HEK293 (cell line): Measurements from ENCODE around the gene HMG20B.
A peak's percentile ranks its signal among the peaks of the same experiment; 100 is the strongest.

ENCODE experiments used
- ATF2 ChIP-seq: fragments of 450-650 bp; formaldehyde crosslinking; IDR thresholded peaks from 2 replicates; pipeline ENCODE4 v1.5.1; 2016; ENCODE audit warnings: missing biosample characterization, missing genetic modification characterization, low read depth
- CTCF ChIP-seq: fragments of 450-650 bp; formaldehyde crosslinking; IDR thresholded peaks from 2 replicates; pipeline ENCODE4 v1.5.1; 2016; ENCODE audit warnings: missing biosample characterization, missing genetic modification characterization
- EGR2 ChIP-seq: fragments of 450-650 bp; formaldehyde crosslinking; IDR thresholded peaks from 2 replicates; pipeline ENCODE4 v1.5.1; 2016; ENCODE audit warnings: low read depth, missing biosample characterization, missing genetic modification characterization
- KLF10 ChIP-seq: fragments of 450-650 bp; IDR thresholded peaks from 2 replicates; pipeline ENCODE4 v1.5.1; 2018; ENCODE audit warnings: missing biosample characterization, mild to moderate bottlenecking, missing genetic modification characterization
- MEIS1 ChIP-seq: sonication (generic); formaldehyde crosslinking; IDR thresholded peaks from 2 replicates; pipeline ENCODE4 v1.8.1; 2022; ENCODE audit warnings: missing genetic modification reagents, mild to moderate bottlenecking, borderline replicate concordance
- MZF1 ChIP-seq: fragments of 450-650 bp; formaldehyde crosslinking; IDR thresholded peaks from 2 replicates; pipeline ENCODE4 v1.5.1; 2017; ENCODE audit warnings: missing biosample characterization, missing genetic modification characterization, borderline replicate concordance
- PRDM10 ChIP-seq: fragments of 450-650 bp; formaldehyde crosslinking; IDR thresholded peaks from 2 replicates; pipeline ENCODE4 v1.5.1; 2016; ENCODE audit warnings: missing biosample characterization, missing genetic modification characterization
- ZEB2 ChIP-seq: fragments of 450-650 bp; formaldehyde crosslinking; IDR thresholded peaks from 2 replicates; pipeline ENCODE4 v1.5.1; 2016; ENCODE audit warnings: missing biosample characterization, missing genetic modification characterization
- ZNF202 ChIP-seq: fragments of 450-650 bp; formaldehyde crosslinking; IDR thresholded peaks from 2 replicates; pipeline ENCODE4 v1.5.1; 2016; ENCODE audit warnings: missing biosample characterization, missing genetic modification characterization, borderline replicate concordance
- ZNF211 ChIP-seq: fragments of 450-650 bp; formaldehyde crosslinking; IDR thresholded peaks from 2 replicates; pipeline ENCODE4 v1.5.1; 2016; ENCODE audit warnings: low read depth, missing biosample characterization, missing genetic modification characterization
- ZNF248 ChIP-seq: fragments of 450-650 bp; formaldehyde crosslinking; IDR thresholded peaks from 2 replicates; pipeline ENCODE4 v1.5.1; 2017; ENCODE audit warnings: missing biosample characterization, missing genetic modification characterization
- ZNF366 ChIP-seq: fragments of 450-650 bp; formaldehyde crosslinking; conservative IDR thresholded peaks from 2 replicates; pipeline ENCODE4 v1.5.1; 2016; ENCODE audit warnings: missing biosample characterization, missing genetic modification characterization
- ZNF391 ChIP-seq: fragments of 450-650 bp; formaldehyde crosslinking; IDR thresholded peaks from 2 replicates; pipeline ENCODE4 v1.5.1; 2016; ENCODE audit warnings: low read depth, missing biosample characterization, missing genetic modification characterization, borderline replicate concordance
- ZNF426 ChIP-seq: fragments of 450-650 bp; formaldehyde crosslinking; IDR thresholded peaks from 2 replicates; pipeline ENCODE4 v1.5.1; 2017; ENCODE audit warnings: missing biosample characterization, missing genetic modification characterization, mild to moderate bottlenecking, inconsistent platforms, moderate library complexity
- ZNF473 ChIP-seq: fragments of 450-650 bp; formaldehyde crosslinking; IDR thresholded peaks from 2 replicates; pipeline ENCODE4 v1.5.1; 2017; ENCODE audit warnings: missing biosample characterization, missing genetic modification characterization
- ZNF488 ChIP-seq: fragments of 450-650 bp; formaldehyde crosslinking; IDR thresholded peaks from 2 replicates; pipeline ENCODE4 v1.5.1; 2016; ENCODE audit warnings: missing biosample characterization, missing genetic modification characterization
- ZNF791 ChIP-seq: fragments of 450-650 bp; formaldehyde crosslinking; IDR thresholded peaks from 2 replicates; pipeline ENCODE4 v1.5.1; 2016; ENCODE audit warnings: missing biosample characterization, missing genetic modification characterization
- ZSCAN16 ChIP-seq: fragments of 450-650 bp; formaldehyde crosslinking; IDR thresholded peaks from 2 replicates; pipeline ENCODE4 v1.5.1; 2016; ENCODE audit warnings: missing biosample characterization, missing genetic modification characterization
- ZSCAN5A ChIP-seq: fragments of 450-650 bp; formaldehyde crosslinking; IDR thresholded peaks from 2 replicates; pipeline ENCODE4 v1.5.1; 2016; ENCODE audit warnings: missing biosample characterization, missing genetic modification characterization
- TF ChIP-seq, protein P1 (sequence below): fragments of 450-650 bp; formaldehyde crosslinking; IDR thresholded peaks from 2 replicates; pipeline ENCODE4 v1.5.1; 2016; ENCODE audit warnings: missing biosample characterization, missing genetic modification characterization
- TF ChIP-seq, protein P2 (sequence below): fragments of 450-650 bp; formaldehyde crosslinking; IDR thresholded peaks from 2 replicates; pipeline ENCODE4 v1.5.1; 2016; ENCODE audit warnings: missing biosample characterization, missing genetic modification characterization
- TF ChIP-seq, protein P3 (sequence below): fragments of 450-650 bp; IDR thresholded peaks from 2 replicates; pipeline ENCODE4 v1.5.1; 2018; ENCODE audit warnings: missing biosample characterization, missing genetic modification characterization

HMG20B gene

GRCh38 chr19:3557461-3558248 lies 15.1 kb upstream of the HMG20B start, which contains the start of gene MFSD12 (continued):
- TF ChIP-seq, protein P1, sequence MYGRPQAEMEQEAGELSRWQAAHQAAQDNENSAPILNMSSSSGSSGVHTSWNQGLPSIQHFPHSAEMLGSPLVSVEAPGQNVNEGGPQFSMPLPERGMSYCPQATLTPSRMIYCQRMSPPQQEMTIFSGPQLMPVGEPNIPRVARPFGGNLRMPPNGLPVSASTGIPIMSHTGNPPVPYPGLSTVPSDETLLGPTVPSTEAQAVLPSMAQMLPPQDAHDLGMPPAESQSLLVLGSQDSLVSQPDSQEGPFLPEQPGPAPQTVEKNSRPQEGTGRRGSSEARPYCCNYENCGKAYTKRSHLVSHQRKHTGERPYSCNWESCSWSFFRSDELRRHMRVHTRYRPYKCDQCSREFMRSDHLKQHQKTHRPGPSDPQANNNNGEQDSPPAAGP = peak; percentile 88
- no peak for TF ChIP-seq ZNF211 (tag by site-specific recombination)
- no peak for TF ChIP-seq CTCF (tag by site-specific recombination)
- no peak for TF ChIP-seq MZF1 (tag by site-specific recombination)
- TF ChIP-seq ZNF391 (tag by site-specific recombination) = peak; percentile 78; the same call in 1 of the 2 replicates
- TF ChIP-seq ZNF426 (tag by site-specific recombination) = no peak
- peak; percentile 53 for TF ChIP-seq EGR2 (tag by site-specific recombination)
- TF ChIP-seq ZNF202 = no peak
- no peak for TF ChIP-seq ZNF791
- TF ChIP-seq ZSCAN16 (tag by site-specific recombination) = 0 out of 2 replicates have a peak, but pooled peaks have one; percentile 4
- TF ChIP-seq ATF2 (tag by site-specific recombination) = peak; percentile 22; the same call in 1 of the 2 replicates
- TF ChIP-seq, protein P2, sequence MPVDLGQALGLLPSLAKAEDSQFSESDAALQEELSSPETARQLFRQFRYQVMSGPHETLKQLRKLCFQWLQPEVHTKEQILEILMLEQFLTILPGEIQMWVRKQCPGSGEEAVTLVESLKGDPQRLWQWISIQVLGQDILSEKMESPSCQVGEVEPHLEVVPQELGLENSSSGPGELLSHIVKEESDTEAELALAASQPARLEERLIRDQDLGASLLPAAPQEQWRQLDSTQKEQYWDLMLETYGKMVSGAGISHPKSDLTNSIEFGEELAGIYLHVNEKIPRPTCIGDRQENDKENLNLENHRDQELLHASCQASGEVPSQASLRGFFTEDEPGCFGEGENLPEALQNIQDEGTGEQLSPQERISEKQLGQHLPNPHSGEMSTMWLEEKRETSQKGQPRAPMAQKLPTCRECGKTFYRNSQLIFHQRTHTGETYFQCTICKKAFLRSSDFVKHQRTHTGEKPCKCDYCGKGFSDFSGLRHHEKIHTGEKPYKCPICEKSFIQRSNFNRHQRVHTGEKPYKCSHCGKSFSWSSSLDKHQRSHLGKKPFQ (tag by site-specific recombination) = no peak
- TF ChIP-seq ZNF473 (tag by site-specific recombination) = no peak
- TF ChIP-seq ZNF248 (tag by site-specific recombination) = no peak
- no peak for TF ChIP-seq ZNF366 (tag by site-specific recombination)
- TF ChIP-seq ZNF488 = no peak
- TF ChIP-seq PRDM10 (tag by site-specific recombination) = peak; percentile 74; the same call in 1 of the 2 replicates
- peak; percentile 96 for TF ChIP-seq KLF10
- TF ChIP-seq, protein P3, sequence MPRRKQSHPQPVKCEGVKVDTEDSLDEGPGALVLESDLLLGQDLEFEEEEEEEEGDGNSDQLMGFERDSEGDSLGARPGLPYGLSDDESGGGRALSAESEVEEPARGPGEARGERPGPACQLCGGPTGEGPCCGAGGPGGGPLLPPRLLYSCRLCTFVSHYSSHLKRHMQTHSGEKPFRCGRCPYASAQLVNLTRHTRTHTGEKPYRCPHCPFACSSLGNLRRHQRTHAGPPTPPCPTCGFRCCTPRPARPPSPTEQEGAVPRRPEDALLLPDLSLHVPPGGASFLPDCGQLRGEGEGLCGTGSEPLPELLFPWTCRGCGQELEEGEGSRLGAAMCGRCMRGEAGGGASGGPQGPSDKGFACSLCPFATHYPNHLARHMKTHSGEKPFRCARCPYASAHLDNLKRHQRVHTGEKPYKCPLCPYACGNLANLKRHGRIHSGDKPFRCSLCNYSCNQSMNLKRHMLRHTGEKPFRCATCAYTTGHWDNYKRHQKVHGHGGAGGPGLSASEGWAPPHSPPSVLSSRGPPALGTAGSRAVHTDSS (tag by site-specific recombination) = no peak
- peak; percentile 88; the same call in 1 of the 2 replicates for TF ChIP-seq ZSCAN5A (tag by site-specific recombination)
- peak; percentile 79 for TF ChIP-seq ZEB2 (tag by site-specific recombination)
- TF ChIP-seq MEIS1 (CRISPR knock-in tag) = no peak
